ENCODE data around the gene IL1A. TPM values are rescaled to one million over a fixed set of nuclear protein-coding genes. Genes with fewer than 3 reads are reported as not detected.

The IL1A gene
- total RNA-seq, 1 experiment from 2014 or later, result 0.10 TPM

DNA sequence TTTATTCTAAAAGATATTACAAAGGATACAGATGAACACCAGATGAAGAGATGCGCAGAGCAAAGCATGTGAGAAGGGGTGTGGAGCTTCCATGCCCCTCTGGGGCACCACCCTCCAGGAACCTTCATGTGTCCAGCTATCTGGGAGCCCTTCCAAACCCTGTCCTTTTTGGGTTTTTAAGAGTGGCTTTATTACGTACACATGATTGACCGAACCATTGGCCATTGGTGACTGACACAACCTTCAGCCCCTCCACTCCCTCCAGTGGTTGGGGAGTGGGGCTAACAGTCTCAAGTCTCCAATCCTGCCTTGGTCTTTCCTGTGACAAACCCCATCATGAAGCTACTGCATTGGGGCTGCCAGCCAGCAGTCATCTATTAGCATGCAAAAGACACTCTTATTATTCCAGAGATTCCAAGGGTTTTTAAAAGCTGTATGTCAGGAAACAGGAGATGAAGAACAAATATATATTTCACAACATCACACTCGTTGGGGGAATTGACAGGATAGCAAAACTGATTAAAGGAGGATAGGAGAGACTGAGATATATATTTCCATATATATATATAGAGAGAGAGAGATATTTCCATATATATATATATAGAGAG, 32.9 kb upstream of the IL1A start:
- POLR2A ChIA-PET, result no interaction called here
- TF ChIP-seq SRF (IDR thresholded peaks at IDR 0.05; ENCODE audit: low read depth) (no peak), SP1 (IDR thresholded peaks at IDR 0.05; ENCODE audit: low read depth) (no peak), CBX3 (IDR thresholded peaks at IDR 0.05; ENCODE audit: low read depth) (no peak), RAD21 (IDR thresholded peaks at IDR 0.05; ENCODE audit: low read depth) (no peak), POLR2A (IDR thresholded peaks at IDR 0.05; ENCODE audit: borderline replicate concordance, extremely low read depth, insufficient read depth, insufficient read length) (no peak), FOSL1 (IDR thresholded peaks at IDR 0.05; ENCODE audit: low read depth) (no peak), REST (IDR thresholded peaks at IDR 0.05; ENCODE audit: low read depth) (no peak), ELF1 (IDR thresholded peaks at IDR 0.05; ENCODE audit: borderline replicate concordance, low read depth) (no peak), EZH2 (IDR thresholded peaks at IDR 0.05) (no peak), POLR2AphosphoS5 (IDR thresholded peaks at IDR 0.05; ENCODE audit: low read depth, low read length) (no peak)
- TF ChIP-seq, protein P1, sequence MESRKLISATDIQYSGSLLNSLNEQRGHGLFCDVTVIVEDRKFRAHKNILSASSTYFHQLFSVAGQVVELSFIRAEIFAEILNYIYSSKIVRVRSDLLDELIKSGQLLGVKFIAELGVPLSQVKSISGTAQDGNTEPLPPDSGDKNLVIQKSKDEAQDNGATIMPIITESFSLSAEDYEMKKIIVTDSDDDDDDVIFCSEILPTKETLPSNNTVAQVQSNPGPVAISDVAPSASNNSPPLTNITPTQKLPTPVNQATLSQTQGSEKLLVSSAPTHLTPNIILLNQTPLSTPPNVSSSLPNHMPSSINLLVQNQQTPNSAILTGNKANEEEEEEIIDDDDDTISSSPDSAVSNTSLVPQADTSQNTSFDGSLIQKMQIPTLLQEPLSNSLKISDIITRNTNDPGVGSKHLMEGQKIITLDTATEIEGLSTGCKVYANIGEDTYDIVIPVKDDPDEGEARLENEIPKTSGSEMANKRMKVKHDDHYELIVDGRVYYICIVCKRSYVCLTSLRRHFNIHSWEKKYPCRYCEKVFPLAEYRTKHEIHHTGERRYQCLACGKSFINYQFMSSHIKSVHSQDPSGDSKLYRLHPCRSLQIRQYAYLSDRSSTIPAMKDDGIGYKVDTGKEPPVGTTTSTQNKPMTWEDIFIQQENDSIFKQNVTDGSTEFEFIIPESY (IDR thresholded peaks at IDR 0.05; ENCODE audit: extremely low read depth, insufficient replicate concordance, low read length), result no peak
- Histone ChIP-seq H3K4me2 (ENCODE audit: low read length) (no peak overlapping the region), H3K36me3 (ENCODE audit: control insufficient read depth in 1 of 2, insufficient read depth in 2 of 2, low read length in 2 of 2) (no peaks in the 10 kb centered on the region), H3K9me2 (ENCODE audit: insufficient read depth) (no peaks in the 10 kb centered on the region), H3K9me3 (ENCODE audit: control insufficient read depth in 1 of 2, insufficient read depth in 1 of 2, low read depth in 1 of 2, low read length in 2 of 2) (no peaks in the 10 kb centered on the region), H2AFZ (ENCODE audit: low read depth, low read length, poor library complexity, severe bottlenecking) (no peak overlapping the region), H3K4me1 (ENCODE audit: control insufficient read depth in 1 of 2, insufficient read depth in 2 of 2, low read length in 2 of 2) (peaks cover 9 to 17% of the 10 kb centered on the region in 2 experiments), H3K9ac (ENCODE audit: low read length) (no peak overlapping the region), H3K79me2 (ENCODE audit: insufficient read depth, low read length) (no peaks in the 10 kb centered on the region), H3K4me3 (replicated peaks in 1 of 2; ENCODE audit: low read depth in 1 of 2, low read length in 2 of 2) (no peak overlapping the region), H3K27me3 (ENCODE audit: insufficient read depth, low read length) (no peaks in the 10 kb centered on the region), H4K20me1 (ENCODE audit: insufficient read depth) (no peaks in the 10 kb centered on the region), H3K27ac (ENCODE audit: low read depth, low read length) (no peak overlapping the region)
- no TSS peak for BruUV-seq (replicated peaks)
- RAD21 ChIA-PET (ENCODE audit: low non-redundant PET in 1 of 2, low total read pairs in 2 of 2, uncharacterized antibody in 2 of 2, unreplicated experiment in 2 of 2), result no interaction called here
- CTCF ChIA-PET, result no interaction called here
- intact Hi-C loops (cut with micrococcal nuclease), result no loop called here
- no peak for ATAC-seq
- no peak for DNase-seq (ENCODE audit: low read depth, low spot score)

Measured in HCT116 (cell line).